CD4-positive, alpha-beta T cell (primary cell): ENCODE measurements around the gene DBNDD1. TPM values are rescaled to one million over a fixed set of nuclear protein-coding genes. Genes with fewer than 3 reads are reported as not detected.

Source experiments
- ATAC-seq: fragments of 200-7000 bp; cut with Tn5 transposase; one replicate; pipeline ENCODE4 v1.10.0; 2022; ENCODE audit warnings: mild to moderate bottlenecking; ENCODE audit not compliant: poor library complexity
- CTCF ChIA-PET: fragments of 350-600 bp; sonication (Branson Sonifier 250); formaldehyde crosslinking; loops from one replicate; lab custom pipeline; 2021; ENCODE audit warnings: antibody characterized with exemption, inconsistent platforms; lab: Charles Lee
- POLR2A ChIA-PET: fragments of 350-600 bp; sonication (Branson Sonifier 250); formaldehyde crosslinking; loops from one replicate; lab custom pipeline; 2021; ENCODE audit warnings: antibody characterized with exemption, inconsistent platforms; lab: Charles Lee
- DNase-seq, 14 experiments: peaks; one replicate each; pipeline ENCODE4 v3.0.0-alpha.2; 2013 to 2020; ENCODE audit warnings: mixed read lengths in 2 of 14
- H3K27ac ChIP-seq, 2 donors: one replicate each; pipeline versions ENCODE4 v1.5.1 to v1.7.0; 2013; ENCODE audit warnings: low read length in 2 of 2, low read depth in 1 of 2, mild to moderate bottlenecking in 1 of 2
- H3K27me3 ChIP-seq, 2 experiments: 1 replicate in 1 of 2; 2 replicates in 1 of 2; pipeline versions ENCODE4 v1.6.1 to v1.7.0; 2013; ENCODE audit warnings: low read length in 2 of 2, control low read depth in 1 of 2, mild to moderate bottlenecking in 1 of 2, moderate library complexity in 1 of 2; ENCODE audit not compliant: insufficient read depth in 2 of 2, control insufficient read depth in 1 of 2
- H3K36me3 ChIP-seq: one replicate; pipeline ENCODE4 v1.6.1; 2013; ENCODE audit warnings: low read length, control low read depth; ENCODE audit not compliant: insufficient read depth
- H3K4me1 ChIP-seq: one replicate; pipeline ENCODE4 v1.6.1; 2013; ENCODE audit warnings: low read length, control low read depth; ENCODE audit not compliant: insufficient read depth
- H3K4me3 ChIP-seq: one replicate; pipeline ENCODE4 v1.5.1; 2013; ENCODE audit warnings: mild to moderate bottlenecking, low read length, moderate library complexity
- H3K9me3 ChIP-seq, 2 experiments: 1 replicate in 1 of 2; 2 replicates in 1 of 2; pipeline versions ENCODE4 v1.6.1 to v1.7.0; 2013; ENCODE audit warnings: low read length in 2 of 2, mild to moderate bottlenecking in 2 of 2, control low read depth in 1 of 2, moderate library complexity in 1 of 2; ENCODE audit not compliant: control insufficient read depth in 1 of 2, insufficient read depth in 1 of 2
- H3K27ac Mint-ChIP-seq: one replicate; pipeline ENCODE4 v1.8.0; 2020; ENCODE audit warnings: mixed read lengths
- H3K27me3 Mint-ChIP-seq: one replicate; pipeline ENCODE4 v1.8.0; 2021; ENCODE audit warnings: mixed read lengths
- H3K36me3 Mint-ChIP-seq: one replicate; pipeline ENCODE4 v1.8.0; 2021; ENCODE audit warnings: low read depth, mixed read lengths
- H3K4me1 Mint-ChIP-seq: one replicate; pipeline ENCODE4 v1.8.0; 2021; ENCODE audit warnings: low read depth, mixed read lengths
- H3K4me3 Mint-ChIP-seq: one replicate; pipeline ENCODE4 v1.8.0; 2020; ENCODE audit warnings: mild to moderate bottlenecking, mixed read lengths
- H3K9me3 Mint-ChIP-seq: one replicate; pipeline ENCODE4 v1.8.0; 2020; ENCODE audit warnings: mixed read lengths
- intact Hi-C, 2 experiments: fragments of 100-400 bp; cut with DNase I in 1 of 2; cut with micrococcal nuclease in 1 of 2; formaldehyde crosslinking; loops; one replicate each; pipeline versions ENCODE4 v1.15.1 to v1.9.0; 2023 to 2025; cut with DNase I, micrococcal nuclease
- total RNA-seq, 174 experiments: library from RNA in 2 of 174; stranded (reverse) in 2 of 174; gene quantifications; one replicate each; pipeline ENCODE4 v1.2.3 and lab custom pipeline; 2021 to 2026
- TF ChIP-seq, protein P1 (sequence below): fragments of 200-600 bp; IDR thresholded peaks from one replicate; pipeline ENCODE4 v1.8.0; 2022; ENCODE audit warnings: antibody characterized with exemption, mild to moderate bottlenecking

DBNDD1 gene
- total RNA-seq, 2 experiments from 2014 or later: 2.6 to 2.8 TPM

GRCh38 chr16:90005956-90006663 is 13.1 kb downstream of the DBNDD1 start:
- no peak for ATAC-seq
- no peaks in the 10 kb centered on the region for H3K9me3 Mint-ChIP-seq
- no peaks in the 10 kb centered on the region for H3K36me3 Mint-ChIP-seq
- no peak overlapping the region for H3K4me3 Mint-ChIP-seq
- no peaks in the 10 kb centered on the region for H3K9me3 ChIP-seq
- peaks cover 6% of the 10 kb centered on the region for H3K36me3 ChIP-seq
- TF ChIP-seq, protein P1, sequence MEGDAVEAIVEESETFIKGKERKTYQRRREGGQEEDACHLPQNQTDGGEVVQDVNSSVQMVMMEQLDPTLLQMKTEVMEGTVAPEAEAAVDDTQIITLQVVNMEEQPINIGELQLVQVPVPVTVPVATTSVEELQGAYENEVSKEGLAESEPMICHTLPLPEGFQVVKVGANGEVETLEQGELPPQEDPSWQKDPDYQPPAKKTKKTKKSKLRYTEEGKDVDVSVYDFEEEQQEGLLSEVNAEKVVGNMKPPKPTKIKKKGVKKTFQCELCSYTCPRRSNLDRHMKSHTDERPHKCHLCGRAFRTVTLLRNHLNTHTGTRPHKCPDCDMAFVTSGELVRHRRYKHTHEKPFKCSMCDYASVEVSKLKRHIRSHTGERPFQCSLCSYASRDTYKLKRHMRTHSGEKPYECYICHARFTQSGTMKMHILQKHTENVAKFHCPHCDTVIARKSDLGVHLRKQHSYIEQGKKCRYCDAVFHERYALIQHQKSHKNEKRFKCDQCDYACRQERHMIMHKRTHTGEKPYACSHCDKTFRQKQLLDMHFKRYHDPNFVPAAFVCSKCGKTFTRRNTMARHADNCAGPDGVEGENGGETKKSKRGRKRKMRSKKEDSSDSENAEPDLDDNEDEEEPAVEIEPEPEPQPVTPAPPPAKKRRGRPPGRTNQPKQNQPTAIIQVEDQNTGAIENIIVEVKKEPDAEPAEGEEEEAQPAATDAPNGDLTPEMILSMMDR: no peak
- no peak overlapping the region for H3K4me3 ChIP-seq
- peaks cover 22% of the 10 kb centered on the region for H3K4me1 Mint-ChIP-seq
- ChIA-PET POLR2A (no interaction called here), CTCF (no interaction called here)
- no peaks in the 10 kb centered on the region for H3K27me3 ChIP-seq
- peaks cover 29% of the 10 kb centered on the region for H3K4me1 ChIP-seq
- H3K27ac ChIP-seq: no peak overlapping the region
- no peaks in the 10 kb centered on the region for H3K27me3 Mint-ChIP-seq
- intact Hi-C loops: no loop called here
- DNase-seq: no peak
- H3K27ac Mint-ChIP-seq: no peak overlapping the region

DNA sequence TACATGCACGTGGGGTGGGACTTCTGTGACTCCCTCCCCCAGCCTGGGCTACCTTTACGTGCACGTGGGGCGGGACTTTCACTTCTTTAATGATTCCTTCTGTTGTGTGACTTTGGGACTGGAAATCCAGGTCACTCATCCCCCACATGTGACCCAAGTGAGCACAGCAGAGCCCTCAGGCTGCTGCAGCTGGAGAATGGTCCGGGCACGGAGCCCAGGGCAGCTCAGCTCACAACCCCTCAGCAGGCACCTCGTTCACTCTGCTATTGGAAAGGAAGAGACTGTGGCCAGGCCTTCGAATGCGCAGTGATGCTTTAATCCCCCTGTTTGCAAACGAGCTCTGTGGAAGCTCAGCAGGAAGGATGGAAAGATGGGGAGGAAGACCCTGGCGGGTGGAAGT is 14.7 kb downstream of the DBNDD1 start:
- CTCF ChIA-PET: no interaction called here
- Histone ChIP-seq H3K9me3 (no peaks in the 10 kb centered on the region), H3K4me1 (peaks cover 15% of the 10 kb centered on the region), H3K27me3 (no peaks in the 10 kb centered on the region), H3K27ac (no peak overlapping the region), H3K36me3 (peaks cover 10% of the 10 kb centered on the region), H3K4me3 (no peak overlapping the region)
- Mint-ChIP-seq H3K27ac (no peak overlapping the region), H3K9me3 (no peaks in the 10 kb centered on the region), H3K27me3 (no peaks in the 10 kb centered on the region), H3K4me1 (peaks cover 12% of the 10 kb centered on the region), H3K36me3 (no peaks in the 10 kb centered on the region), H3K4me3 (no peak overlapping the region)
- intact Hi-C loops: no loop called here
- TF ChIP-seq, protein P1: no peak
- DNase-seq (no peak), ATAC-seq (no peak)
- POLR2A ChIA-PET: no interaction called here

DNA sequence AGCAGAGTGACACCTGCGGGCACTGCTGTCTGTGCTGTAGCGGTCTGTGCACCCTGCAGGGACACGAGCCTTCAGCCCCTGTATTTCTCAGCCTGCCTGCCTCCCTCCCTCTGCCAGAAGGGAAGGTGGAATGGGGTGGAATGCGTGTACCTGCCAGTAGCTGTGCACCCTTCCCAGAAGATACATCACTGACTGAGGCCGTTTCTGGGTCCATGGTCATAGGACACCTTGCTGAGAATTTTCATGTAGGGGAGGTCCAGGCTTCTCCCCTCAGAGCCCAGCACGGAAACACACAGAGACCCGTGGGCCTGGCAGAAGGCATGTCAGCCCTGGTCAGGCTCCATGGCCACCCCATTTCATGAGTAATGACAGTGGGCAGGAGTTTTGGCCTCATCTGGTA is 16.5 kb downstream of the DBNDD1 start:
- Mint-ChIP-seq H3K4me1 (no peaks in the 10 kb centered on the region), H3K27me3 (no peaks in the 10 kb centered on the region), H3K9me3 (no peaks in the 10 kb centered on the region), H3K4me3 (no peak overlapping the region), H3K36me3 (no peaks in the 10 kb centered on the region), H3K27ac (no peak overlapping the region)
- no peaks in the 10 kb centered on the region for H3K27me3 ChIP-seq
- H3K4me3 ChIP-seq: no peak overlapping the region
- intact Hi-C loops: no loop called here
- H3K36me3 ChIP-seq: peaks cover 19% of the 10 kb centered on the region
- ATAC-seq: no peak
- no peak overlapping the region for H3K27ac ChIP-seq
- DNase-seq: no peak
- H3K9me3 ChIP-seq: no peaks in the 10 kb centered on the region
- ChIA-PET CTCF (no interaction called here), POLR2A (no interaction called here)
- TF ChIP-seq, protein P1: no peak
- H3K4me1 ChIP-seq: peaks cover 3% of the 10 kb centered on the region
